Fibroblast of lung (primary cell): ENCODE results near the gene FAM181A. TPM values are rescaled to one million over a fixed set of nuclear protein-coding genes. Genes with fewer than 3 reads are reported as not detected.

Experiments
- DNase-seq, 2 donors: peaks; one replicate each; pipeline versions ENCODE4 v3.0.0 to v3.0.0-alpha.2; 2010; ENCODE audit warnings: low read depth in 2 of 2
- H2AFZ ChIP-seq: 2 replicates; pipeline ENCODE4 v1.5.1; 2012; ENCODE audit warnings: low read length, control low read depth, inconsistent platforms
- H3K27ac ChIP-seq: 2 replicates; pipeline ENCODE4 v1.5.1; 2011; ENCODE audit warnings: low read length, control low read depth; ENCODE audit not compliant: insufficient read depth
- H3K27me3 ChIP-seq: 2 replicates; pipeline ENCODE4 v1.5.1; 2011; ENCODE audit warnings: mild to moderate bottlenecking, low read length; ENCODE audit not compliant: control insufficient read depth, insufficient read depth
- H3K36me3 ChIP-seq: 2 replicates; pipeline ENCODE4 v1.5.1; 2011; ENCODE audit warnings: low read length; ENCODE audit not compliant: control insufficient read depth, insufficient read depth
- H3K4me1 ChIP-seq: 2 replicates; pipeline ENCODE4 v1.5.1; 2011; ENCODE audit warnings: low read length; ENCODE audit not compliant: control insufficient read depth, insufficient read depth; ENCODE audit errors: extremely low read depth
- H3K4me2 ChIP-seq: 2 replicates; pipeline ENCODE4 v1.5.1; 2011; ENCODE audit warnings: low read length, control low read depth; ENCODE audit not compliant: insufficient read depth; ENCODE audit errors: extremely low read depth
- H3K4me3 ChIP-seq, 4 experiments: fragments of 200-600 bp in 1 of 4; sonication (generic) in 1 of 4; replicated peaks in 1 of 4; 2 replicates each; pipeline ENCODE4 v1.5.1; 2011 to 2016; ENCODE audit warnings: low read length in 4 of 4, low read depth in 3 of 4, mild to moderate bottlenecking in 3 of 4, control low read depth in 2 of 4, inconsistent platforms in 1 of 4, mixed read lengths in 1 of 4; ENCODE audit not compliant: insufficient read depth in 1 of 4; ENCODE audit errors: control extremely low read depth in 1 of 4
- H3K79me2 ChIP-seq: 2 replicates; pipeline ENCODE4 v1.5.1; 2012; ENCODE audit warnings: mild to moderate bottlenecking, low read length, inconsistent platforms; ENCODE audit not compliant: control insufficient read depth, insufficient read depth
- H3K9ac ChIP-seq: 2 replicates; pipeline ENCODE4 v1.5.1; 2011; ENCODE audit warnings: mild to moderate bottlenecking, low read length, control low read depth; ENCODE audit not compliant: insufficient read depth
- H3K9me3 ChIP-seq: 2 replicates; pipeline ENCODE4 v1.5.1; 2012; ENCODE audit warnings: low read depth, low read length; ENCODE audit not compliant: control insufficient read depth, insufficient read depth
- H4K20me1 ChIP-seq: 2 replicates; pipeline ENCODE4 v1.5.1; 2011; ENCODE audit warnings: low read length; ENCODE audit not compliant: control insufficient read depth, insufficient read depth; ENCODE audit errors: extremely low read depth
- CTCF ChIP-seq, 2 donors: IDR thresholded peaks in 1 of 2; conservative IDR thresholded peaks in 1 of 2; 1 replicate in 1 of 2; 2 replicates in 1 of 2; pipeline ENCODE4 v1.5.1; 2011 to 2012; ENCODE audit warnings: low read length in 2 of 2, control low read depth in 1 of 2, inconsistent platforms in 1 of 2, low read depth in 1 of 2, mild to moderate bottlenecking in 1 of 2
- EZH2 ChIP-seq: IDR thresholded peaks from 2 replicates; pipeline ENCODE4 v1.5.1; 2012; ENCODE audit warnings: low read length, control low read depth, mild to moderate bottlenecking; ENCODE audit errors: missing control alignments
- polyA plus RNA-seq, 2 donors: library from polyadenylated mRNA; depleted of rRNA in 1 of 2; stranded (reverse) in 1 of 2; unstranded in 1 of 2; fragments of >200 nt; gene quantifications; 2 replicates each; pipeline ENCODE4 v1.2.1, GENCODE V29; 2011 to 2012; ENCODE audit warnings: missing spikeins in 1 of 2
- total RNA-seq: library from RNA; depleted of rRNA; stranded (reverse); fragments of >200 nt; gene quantifications from 2 replicates; pipeline ENCODE4 v1.2.1, GENCODE V29; 2014

FAM181A gene
- total and polyA plus RNA-seq, 2 donors (not counting 1 experiment from before 2014, with no cell fraction given) = not detected

- no peak overlapping the region for H3K9ac ChIP-seq
Measured at GRCh38 chr14:93944348-93945069, 17.4 kb downstream of the FAM181A start.

GRCh38 chr14:93945070-93945399, 17.9 kb downstream of the FAM181A start:
- DNase-seq = no peak
- Histone ChIP-seq H3K27me3 (no peaks in the 10 kb centered on the region), H3K9ac (no peak overlapping the region), H3K4me3 (no peak overlapping the region), H3K4me2 (no peak overlapping the region), H3K36me3 (no peaks in the 10 kb centered on the region), H3K9me3 (no peaks in the 10 kb centered on the region), H3K27ac (no peak overlapping the region), H4K20me1 (no peaks in the 10 kb centered on the region), H2AFZ (no peak overlapping the region), H3K4me1 (no peaks in the 10 kb centered on the region), H3K79me2 (no peaks in the 10 kb centered on the region)
- TF ChIP-seq CTCF (conservative IDR thresholded peaks at IDR 0.05 in 1 of 2, IDR thresholded peaks at IDR 0.05 in 1 of 2; ENCODE audit: low read depth in 1 of 2, low read length in 2 of 2) (no peak), EZH2 (no peak)

More at GRCh38 chr14:93944348-93945069, 17.4 kb downstream of the FAM181A start:
- Histone ChIP-seq H3K79me2 (no peaks in the 10 kb centered on the region), H3K4me3 (no peak overlapping the region), H3K27me3 (no peaks in the 10 kb centered on the region), H3K27ac (no peak overlapping the region), H3K4me1 (no peaks in the 10 kb centered on the region), H3K36me3 (no peaks in the 10 kb centered on the region), H4K20me1 (no peaks in the 10 kb centered on the region), H3K4me2 (no peak overlapping the region), H2AFZ (no peak overlapping the region), H3K9me3 (no peaks in the 10 kb centered on the region)
- DNase-seq = no peak
- no peak for TF ChIP-seq CTCF (conservative IDR thresholded peaks at IDR 0.05 in 1 of 2, IDR thresholded peaks at IDR 0.05 in 1 of 2; ENCODE audit: low read depth in 1 of 2, low read length in 2 of 2)
- no peak for TF ChIP-seq EZH2

GRCh38 chr14:93946104-93946503, 19.0 kb downstream of the FAM181A start:
- H3K4me3 ChIP-seq = no peak overlapping the region
- no peaks in the 10 kb centered on the region for H3K27me3 ChIP-seq
- H2AFZ ChIP-seq = no peak overlapping the region
- H3K36me3 ChIP-seq = no peaks in the 10 kb centered on the region
- no peak overlapping the region for H3K9ac ChIP-seq
- no peak overlapping the region for H3K27ac ChIP-seq
- H3K79me2 ChIP-seq = no peaks in the 10 kb centered on the region
- no peaks in the 10 kb centered on the region for H3K4me1 ChIP-seq
- TF ChIP-seq EZH2 (no peak), CTCF (conservative IDR thresholded peaks at IDR 0.05 in 1 of 2, IDR thresholded peaks at IDR 0.05 in 1 of 2; ENCODE audit: low read depth in 1 of 2, low read length in 2 of 2) (no peak)
- H4K20me1 ChIP-seq = no peaks in the 10 kb centered on the region
- H3K4me2 ChIP-seq = no peak overlapping the region
- no peaks in the 10 kb centered on the region for H3K9me3 ChIP-seq
- peak; percentile 27 to 52 for DNase-seq
